ENCODE data around the gene WNT5A. TPM values are rescaled to one million over a fixed set of nuclear protein-coding genes. Genes with fewer than 3 reads are reported as not detected.

WNT5A gene
- polyA plus RNA-seq (ENCODE audit: insufficient read length): 42.5 TPM
- long read RNA-seq, donor 1, full-length matches to known transcripts: 10 of 19 reads
- long read RNA-seq, donor 1, partial matches to known transcripts: 9 of 19 reads
- long read RNA-seq, donor 1, other reads (novel, unspliced or antisense): 0 of 19 reads
- long read RNA-seq, donor 2, full-length matches to known transcripts: 7 of 12 reads
- long read RNA-seq, donor 2, partial matches to known transcripts: 5 of 12 reads
- long read RNA-seq, donor 2, other reads (novel, unspliced or antisense): 0 of 12 reads
- long read RNA-seq, donor 3, full-length matches to known transcripts: 5 of 5 reads
- long read RNA-seq, donor 3, partial matches to known transcripts: 0 of 5 reads
- long read RNA-seq, donor 3, other reads (novel, unspliced or antisense): 0 of 5 reads
- long read RNA-seq, donor 4: 0 reads
- long read RNA-seq, donor 5, full-length matches to known transcripts: 5 of 5 reads
- long read RNA-seq, donor 5, partial matches to known transcripts: 0 of 5 reads
- long read RNA-seq, donor 5, other reads (novel, unspliced or antisense): 0 of 5 reads
- long read RNA-seq, donor 6, full-length matches to known transcripts: 3 of 3 reads
- long read RNA-seq, donor 6, partial matches to known transcripts: 0 of 3 reads
- long read RNA-seq, donor 6, other reads (novel, unspliced or antisense): 0 of 3 reads
- long read RNA-seq, donor 7, full-length matches to known transcripts: 5 of 5 reads
- long read RNA-seq, donor 7, partial matches to known transcripts: 0 of 5 reads
- long read RNA-seq, donor 7, other reads (novel, unspliced or antisense): 0 of 5 reads
- long read RNA-seq, donor 8, full-length matches to known transcripts: 2 of 2 reads
- long read RNA-seq, donor 8, partial matches to known transcripts: 0 of 2 reads
- long read RNA-seq, donor 8, other reads (novel, unspliced or antisense): 0 of 2 reads

DNA sequence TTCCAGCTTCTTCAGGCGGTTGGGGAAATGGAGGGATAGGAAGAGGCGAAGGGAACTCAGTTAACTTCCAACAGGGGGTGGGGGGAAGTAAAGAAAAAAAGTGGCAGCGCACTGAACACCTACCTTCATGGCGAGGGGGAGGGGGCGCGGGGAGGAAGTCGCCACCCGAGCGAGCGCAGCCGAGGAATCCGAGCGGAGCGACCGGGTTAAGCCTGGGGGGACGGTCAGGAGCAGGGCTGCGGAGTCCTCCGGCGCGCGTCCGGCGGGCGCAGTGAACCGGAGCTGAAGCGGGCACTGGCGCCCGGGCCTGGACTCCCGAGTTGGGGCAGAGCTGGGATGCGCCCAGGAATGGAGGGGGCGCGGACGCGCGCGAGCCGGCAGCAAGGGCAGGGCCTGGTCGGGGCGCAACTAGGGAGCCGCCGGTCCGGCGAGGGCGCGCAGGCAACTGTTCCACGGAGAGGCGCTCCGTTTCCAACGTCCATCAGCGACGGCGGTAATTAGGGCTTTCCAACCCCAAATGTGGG, at the start of gene WNT5A:
WNT5A (minus strand) TSS at position 450 of the 524 bp plus-strand sequence; CDS start at position 129, 321 bp downstream.
- DNase-seq: no peak

DNA sequence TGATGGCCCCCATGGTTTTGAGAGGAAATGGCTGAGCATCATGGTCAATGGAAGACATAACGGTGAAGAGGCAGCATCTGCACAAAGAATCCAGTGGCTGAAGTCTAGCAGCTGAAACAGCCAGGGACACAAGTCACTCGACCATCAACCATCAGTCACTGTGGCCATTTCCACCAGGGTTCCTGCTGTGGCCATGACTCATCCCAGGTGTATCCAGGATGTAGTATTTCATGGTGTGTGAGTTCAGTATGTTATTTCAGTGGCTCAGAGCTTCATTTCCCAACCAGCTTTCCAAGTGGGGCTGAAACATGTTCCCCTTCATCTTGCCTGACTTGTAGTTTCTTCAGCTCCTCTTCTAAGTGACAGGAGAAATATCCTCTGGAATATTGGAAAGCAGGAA, 47.8 kb upstream of the WNT5A start:
- DNase-seq: no peak

DNA sequence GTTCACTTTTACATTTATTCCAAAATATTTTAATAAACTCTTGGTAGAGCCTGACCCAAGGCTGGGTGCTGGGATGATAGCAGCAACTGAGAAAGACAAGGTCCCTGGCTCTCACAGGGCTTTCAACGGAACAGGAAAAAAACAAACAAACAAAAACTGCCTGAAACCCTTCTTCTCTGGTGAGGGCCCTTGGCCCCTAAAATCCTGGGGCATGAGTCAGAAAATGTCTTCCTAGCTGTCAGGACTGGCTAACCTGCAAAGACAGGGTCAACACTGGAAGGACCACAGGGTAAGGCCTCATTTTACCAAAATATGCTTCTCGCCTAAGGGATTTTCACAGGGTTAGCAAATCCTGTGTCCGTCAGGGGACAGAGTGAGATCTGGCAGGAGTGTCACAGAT, 45.7 kb upstream of the WNT5A start:
- DNase-seq: no peak

DNA sequence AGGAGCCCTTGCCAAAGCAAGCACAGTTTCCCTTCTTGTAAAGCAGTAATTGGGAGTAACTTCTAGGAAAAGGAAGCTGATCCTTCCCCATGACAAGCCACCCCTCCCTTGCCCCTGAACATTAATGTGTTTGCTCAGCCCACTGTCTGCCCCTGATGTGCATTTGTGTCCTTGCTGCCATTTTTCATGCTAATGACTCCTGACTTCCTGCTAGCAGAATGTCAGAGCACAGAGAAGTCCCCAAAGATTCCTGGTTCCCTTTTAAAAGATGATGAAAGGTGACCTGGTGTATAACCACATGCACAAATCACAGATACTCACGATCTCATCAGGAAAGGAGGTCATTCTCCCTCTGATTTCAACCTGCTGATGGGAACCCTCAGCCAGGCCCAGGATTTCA, 44.2 kb upstream of the WNT5A start:
- DNase-seq: no peak

DNA sequence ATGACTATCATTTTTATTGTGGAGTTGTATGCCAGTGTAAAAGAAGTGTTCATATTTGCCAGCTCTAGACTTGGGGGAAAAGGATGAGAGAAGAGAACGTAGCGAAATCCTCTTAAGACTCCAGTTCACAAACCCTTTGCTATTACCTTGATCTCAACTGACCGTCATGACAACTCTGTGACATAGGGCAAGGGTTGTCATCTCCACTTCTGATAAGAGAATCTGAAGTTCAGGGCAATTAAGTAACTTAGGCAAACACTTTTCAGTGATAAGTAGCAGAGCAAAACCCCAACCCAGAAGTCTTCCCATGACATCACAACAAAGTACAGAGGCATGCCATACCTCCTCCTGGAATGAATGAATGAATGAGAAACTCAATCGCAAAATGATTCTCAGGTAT, 40.3 kb upstream of the WNT5A start:
- DNase-seq: no peak

DNA sequence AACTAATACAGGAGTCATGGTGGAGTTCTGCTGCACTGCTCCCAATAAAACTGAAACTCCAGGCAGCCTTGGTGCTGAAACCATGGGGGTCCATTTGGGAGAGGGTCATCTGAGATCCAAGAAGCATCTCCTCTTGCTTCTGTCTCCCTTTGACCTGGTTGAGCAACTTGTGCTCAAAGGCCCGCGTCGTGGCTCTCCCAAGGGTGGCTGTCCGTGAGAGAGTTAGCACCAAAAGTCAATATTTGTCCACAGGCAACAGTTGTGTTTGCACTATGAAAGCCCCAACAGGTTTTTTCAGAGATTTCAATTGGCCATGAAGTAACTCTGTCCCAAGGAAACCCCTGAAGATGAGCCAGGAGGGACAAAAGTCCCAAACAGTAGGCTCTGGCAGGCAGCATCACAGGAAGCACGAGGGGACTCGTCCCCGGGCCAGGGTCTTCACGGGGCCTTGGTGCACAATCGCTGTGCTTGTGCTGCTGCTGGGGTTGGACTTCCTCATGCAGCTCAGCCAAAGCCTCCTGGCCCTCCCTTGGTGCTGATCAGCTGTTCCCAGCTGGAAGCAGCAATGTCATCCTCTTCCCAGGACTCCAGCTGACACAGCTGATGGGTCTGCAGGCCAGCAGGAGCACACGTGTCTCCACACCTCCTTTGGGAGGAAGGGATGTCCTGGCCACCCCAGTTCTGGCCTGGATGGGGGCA, 39.4 kb upstream of the WNT5A start:
- DNase-seq: no peak

DNA sequence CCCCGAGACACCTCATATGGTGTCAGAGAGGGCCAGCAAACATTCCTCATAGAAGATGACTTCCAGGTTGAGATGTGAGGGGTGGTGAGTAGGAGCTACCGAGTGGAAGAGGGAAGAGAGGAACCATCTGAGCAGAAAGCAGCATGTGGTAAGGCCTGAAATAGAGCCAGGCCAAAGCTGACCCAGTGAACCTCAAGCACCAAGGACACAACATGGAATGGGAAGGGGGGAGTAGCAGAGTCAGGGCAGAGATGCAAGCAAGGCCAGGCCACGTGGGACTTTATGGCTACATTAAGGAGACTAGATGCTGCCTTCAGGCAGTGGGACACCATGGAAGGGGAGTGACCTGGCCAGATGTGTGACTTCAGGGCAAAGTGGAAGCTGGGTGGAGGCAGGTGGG, 38.3 kb upstream of the WNT5A start:
- no peak for DNase-seq

DNA sequence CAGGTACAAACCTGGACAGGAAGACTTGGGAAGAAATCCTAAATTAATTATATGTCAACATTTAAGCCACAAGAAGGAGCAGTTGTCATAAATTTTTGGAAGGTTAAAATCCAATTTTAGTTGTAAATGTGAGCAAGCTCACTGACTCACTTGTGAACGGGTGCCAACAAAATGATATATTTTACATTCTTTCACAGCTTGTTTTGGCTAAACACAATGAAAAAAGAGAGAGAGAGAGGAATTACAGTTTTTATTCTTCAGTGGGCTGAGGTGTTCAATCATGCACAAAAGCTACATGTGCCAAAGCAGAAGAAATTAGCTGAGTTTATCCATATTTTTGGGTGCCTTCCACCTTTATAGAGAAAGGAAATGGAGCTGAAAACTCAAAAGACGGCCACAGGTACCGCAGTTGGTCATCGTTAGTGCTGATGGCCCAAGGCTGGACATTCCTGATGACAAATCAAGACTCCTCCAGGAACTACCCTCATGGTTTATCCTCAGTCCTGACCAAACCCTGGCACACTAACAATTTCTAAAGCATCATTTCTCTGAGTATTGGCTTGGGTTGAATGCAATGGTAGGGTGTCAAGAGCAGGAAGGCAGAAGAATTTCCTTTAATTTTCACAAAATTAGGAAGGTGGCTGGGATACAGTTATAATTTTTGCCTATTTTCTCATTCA, 37.6 kb upstream of the WNT5A start:
- DNase-seq: no peak

DNA sequence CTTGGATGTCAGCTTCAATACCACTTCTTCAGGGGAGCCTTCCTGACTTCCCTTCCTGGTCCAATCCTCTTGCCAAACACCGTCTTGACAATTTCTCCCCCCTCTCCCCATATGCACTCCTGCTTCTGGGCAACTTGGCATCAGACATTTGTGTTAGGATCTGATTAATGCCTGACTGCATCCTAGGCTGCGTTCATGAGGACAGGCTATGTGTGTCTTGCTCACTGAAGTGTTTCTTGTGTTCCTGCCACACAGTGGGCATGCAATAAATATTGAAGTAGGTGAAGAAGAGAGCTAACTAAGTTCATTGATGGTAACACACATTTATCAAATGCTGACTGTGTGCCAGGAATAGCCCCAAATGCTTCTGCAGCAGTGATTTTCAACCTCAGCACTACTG, 36.4 kb upstream of the WNT5A start:
- DNase-seq: no peak

DNA sequence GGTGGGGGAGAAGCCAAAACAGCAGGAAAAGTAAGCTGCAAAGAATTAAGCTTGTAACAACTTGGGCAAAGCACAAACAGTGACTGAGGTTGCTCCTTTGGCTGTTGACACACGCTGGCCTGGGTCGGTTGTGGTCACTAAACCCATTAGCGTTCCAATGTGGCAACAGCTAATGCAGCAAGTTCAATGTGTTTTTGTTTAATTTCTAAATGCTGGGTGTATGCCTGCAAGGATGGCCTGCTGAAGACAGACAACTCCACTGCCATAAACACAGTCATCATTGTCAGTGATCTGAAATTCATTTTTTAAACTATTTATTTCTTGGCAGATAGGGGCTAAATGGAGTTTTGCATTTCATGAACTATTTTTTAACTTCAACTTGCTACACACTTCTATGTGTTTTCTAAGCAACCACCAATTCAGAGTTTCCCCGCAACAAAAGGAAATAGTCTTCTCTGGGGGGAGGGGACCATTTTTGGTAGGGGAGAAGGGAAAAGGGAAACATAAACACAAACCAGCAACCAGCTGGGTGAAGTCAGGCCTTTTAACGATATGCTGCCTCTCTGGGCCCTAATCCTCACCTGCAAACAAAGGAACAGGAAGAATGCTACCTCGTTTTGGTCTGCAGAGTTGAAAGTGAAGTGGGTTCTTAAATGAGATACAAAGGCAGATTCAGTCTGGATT, 34.8 kb upstream of the WNT5A start:
- DNase-seq: no peak

DNA sequence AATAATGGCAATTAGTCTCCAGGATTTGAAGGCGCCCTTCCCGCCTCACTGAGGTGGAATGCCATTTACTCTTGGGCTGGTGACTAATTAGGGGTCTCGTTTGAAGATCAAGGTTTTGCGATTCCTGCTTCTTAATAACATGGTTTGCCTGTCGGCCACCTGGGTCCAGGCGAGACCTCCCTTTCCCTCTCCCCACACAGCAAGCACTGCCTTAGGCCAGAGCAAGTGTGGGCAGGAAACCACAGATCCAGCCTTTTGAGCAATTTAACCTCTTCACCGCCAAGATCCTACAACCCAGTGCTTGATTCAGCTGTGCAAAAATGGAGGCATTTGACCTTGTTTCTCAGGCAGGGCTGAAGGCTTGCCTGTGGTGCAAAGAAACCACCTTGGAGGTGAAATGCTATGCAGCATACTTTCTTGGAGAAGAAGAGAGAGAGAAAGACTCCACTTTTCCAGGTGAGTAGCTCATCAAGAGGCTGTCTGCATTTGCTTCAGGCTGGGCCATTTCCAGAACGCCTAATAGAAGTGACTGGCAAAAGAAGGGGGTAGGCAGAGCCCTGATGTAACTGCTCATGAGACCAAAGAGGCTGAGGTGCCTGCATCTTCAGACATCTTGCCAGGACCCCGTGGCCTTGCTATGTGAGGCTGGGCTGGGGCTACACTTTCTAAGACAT, 34.1 kb upstream of the WNT5A start:
- no peak for DNase-seq

DNA sequence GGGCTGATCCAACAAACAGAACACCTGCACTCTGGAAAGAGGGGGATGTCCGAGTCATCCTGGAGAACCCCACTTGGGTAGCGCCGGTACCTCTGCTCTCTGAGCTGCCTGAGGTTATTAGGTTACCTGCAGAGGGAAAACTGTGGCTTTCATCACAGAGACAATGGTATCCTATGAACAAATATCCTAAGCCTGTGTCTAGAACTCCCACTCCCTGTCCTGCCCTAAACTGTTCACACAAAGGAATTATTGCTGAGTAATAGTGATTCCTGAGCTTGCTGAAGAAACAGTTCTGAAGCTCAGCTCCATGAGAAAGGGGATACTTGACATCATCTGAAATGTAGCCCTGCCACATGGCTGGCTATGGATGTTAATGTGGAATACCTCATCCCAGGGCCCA, 31.9 kb upstream of the WNT5A start:
- DNase-seq: no peak

DNA sequence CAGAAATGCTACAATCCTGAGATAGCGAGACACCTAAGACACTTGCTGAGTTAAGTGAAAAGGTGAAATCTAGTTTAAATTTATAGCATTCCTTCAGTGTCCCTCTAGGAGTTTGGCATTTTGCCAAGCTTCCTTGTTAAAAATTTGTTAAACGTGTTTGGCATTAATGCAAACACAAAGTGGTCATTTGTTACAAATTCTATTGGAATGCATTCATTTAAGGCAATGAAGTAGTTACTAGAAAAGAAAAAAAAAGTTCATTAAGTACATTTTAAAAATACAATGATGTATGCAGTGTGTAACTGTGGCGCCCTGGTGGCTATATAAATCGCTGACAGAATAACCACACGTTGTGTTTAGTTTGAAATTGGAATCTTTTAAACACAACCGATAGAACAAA, 31.3 kb upstream of the WNT5A start:
- DNase-seq: peak; percentile 51

DNA sequence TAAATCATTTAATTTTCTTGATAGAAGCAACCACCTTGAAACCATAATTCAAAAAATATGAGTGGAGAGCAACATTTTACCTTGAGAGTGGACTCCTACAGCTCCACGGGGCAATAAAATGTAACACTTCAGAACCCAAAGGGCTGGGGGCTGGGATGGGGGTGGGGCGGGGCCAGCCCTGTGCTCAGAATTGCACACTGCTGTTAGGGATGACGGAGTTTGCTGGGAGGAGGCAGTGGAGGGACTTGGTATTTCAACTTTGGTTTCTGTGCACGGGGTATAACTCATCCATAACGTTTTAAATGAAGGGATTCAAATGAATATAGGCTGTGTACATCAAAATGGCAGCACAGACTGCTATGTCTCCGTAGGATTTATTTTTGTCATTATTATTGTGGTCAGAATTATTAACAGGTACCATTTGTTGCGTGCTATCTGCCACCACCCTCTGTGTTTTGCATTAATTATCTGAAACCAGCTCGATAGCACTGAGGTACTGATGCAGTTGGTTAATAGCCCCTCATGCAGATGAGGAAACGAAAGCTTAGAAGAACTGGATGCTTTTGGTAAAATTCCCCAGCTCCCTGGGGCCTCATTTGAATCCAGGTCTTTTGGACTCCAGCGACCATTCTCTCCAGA, 29.4 kb upstream of the WNT5A start:
- DNase-seq: no peak

DNA sequence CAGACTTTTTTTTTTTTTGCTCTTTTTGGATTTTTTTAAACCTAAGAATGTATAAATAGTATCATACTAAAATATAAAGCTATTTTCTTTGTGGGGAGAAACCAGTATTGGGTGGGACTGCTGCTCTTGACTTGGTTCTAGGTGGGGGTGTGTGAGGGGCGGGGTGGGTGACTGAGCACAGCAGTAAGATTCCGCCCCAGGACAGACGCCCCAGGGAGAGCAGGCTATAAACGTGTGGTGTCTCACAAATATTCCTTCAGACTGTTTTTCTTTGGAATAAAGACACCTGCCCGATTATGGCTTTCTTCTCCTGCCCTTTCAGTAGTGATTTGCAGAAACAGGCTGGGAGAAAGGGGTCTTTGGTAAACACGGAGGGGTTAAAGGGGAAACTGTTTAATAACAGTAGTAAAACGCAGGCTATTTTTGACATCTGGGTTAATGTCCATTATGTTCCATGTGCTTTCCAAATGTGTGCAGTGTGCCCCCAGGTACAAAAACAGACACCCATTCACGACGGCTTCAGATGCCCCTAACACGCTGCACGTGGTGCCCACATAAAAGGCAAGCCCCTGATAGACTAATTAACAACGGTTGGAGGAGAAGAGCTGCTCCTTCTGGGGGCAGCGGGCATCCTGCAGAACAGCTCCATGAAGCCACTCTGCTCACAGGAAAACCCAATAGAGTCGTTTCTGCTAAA, 28.6 kb upstream of the WNT5A start:
- no peak for DNase-seq

DNA sequence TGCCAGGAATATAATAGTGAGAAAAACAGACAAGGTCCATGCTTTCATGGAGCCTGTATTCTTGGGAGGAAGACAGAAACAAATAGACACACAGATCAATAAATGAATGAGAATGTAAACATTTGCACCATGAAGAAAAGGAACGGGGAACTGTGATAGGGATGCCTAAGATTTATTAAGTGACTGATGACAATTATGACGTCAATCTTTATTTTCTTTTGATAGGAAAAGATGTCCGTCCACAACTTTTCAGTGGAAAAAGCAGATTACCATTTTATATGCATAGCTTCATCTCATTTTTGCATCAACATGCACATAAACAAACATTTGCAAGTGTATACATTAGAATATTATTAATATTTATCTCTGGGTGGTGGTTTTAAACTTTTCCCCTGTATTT, 27.9 kb upstream of the WNT5A start:
- DNase-seq: no peak

DNA sequence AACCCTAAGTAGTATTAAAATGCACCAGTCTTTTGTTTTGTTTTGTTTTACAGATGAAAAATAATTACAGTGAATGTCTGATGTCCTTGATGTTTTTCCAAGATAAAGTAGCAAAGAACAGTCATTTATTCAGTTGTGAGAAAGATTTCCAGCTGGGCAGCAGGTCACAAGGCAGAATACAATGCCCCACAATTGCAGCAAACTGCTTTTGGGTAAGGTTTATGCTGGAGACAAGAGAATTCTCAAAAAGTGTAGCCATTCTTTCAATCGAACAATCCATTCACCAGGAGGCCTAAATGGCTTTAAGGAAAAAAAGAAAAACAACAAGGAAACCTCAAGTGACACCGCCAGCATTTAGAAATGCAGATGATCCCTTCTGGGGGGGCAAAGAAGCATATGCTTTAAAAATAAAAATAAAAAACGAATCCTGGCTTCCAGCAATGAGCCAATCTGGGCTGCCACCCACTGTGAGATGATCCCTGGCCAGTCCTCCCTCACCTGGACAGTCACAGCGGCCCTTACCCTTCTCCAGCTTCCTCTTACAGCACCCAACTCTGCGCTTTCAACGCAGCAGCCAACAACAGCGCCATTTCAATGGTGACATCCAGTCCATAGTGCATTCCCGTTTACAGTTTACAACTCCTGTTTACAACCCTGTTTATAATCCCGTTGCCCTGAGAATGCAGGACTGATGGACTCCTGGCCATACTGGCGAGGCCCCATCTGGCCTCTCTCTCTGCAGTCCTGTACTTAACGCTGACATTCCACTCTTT, 25.7 kb upstream of the WNT5A start:
- no peak for DNase-seq

DNA sequence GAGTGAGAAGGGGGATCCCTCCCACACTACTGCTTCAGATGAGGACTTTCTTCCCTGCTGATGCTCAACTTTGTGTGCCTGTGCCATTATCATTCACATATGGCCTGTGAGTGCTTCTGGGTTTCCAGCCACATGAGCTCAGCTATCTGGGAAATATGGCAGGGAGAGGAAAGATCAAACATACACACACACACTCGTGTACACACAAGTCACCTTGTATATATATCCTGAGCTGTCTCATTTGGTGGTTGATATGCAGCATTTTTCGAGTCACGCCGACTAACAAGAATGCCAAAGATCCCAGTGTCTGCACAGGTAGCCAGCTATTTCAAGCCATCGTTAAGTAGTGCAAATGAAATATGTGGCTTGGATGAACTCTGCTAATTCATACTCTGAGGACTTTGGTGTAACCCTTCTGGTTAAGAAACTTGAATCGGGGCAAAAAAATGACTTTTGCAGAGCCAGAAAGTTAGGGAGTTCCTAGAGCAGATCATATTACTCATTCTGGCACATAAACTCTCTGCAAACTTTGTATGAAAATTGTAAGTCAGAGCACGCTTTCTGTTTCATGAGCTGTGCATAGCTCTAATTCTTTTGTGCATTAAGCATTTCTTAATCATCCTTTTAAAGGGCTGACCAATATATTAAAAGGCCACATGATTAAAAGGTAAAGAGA, 24.9 kb upstream of the WNT5A start:
- no peak for DNase-seq

All from left kidney (tissue), 8 donors.